Activated T-cell treated with anti-CD3 and anti-CD28 coated beads, Interleukin-2, amount 50 U/mL, for 48 hours (primary cell): ENCODE measurements around the gene PPARG.
"Not testable (repeated sequence)": the region's sequence is repeated elsewhere in the genome, so short reads cannot be mapped to it uniquely, and the experiment has no call there.

Experiments used
- DNase-seq, 2 experiments: peaks; one replicate each; pipeline ENCODE4 v3.0.0-alpha.2; 2020

PPARG gene

GRCh38 chr3:12465836-12466225, 177.0 kb downstream of the PPARG start:
- DNase-seq = no peak

GRCh38 chr3:12467746-12468145, 178.9 kb downstream of the PPARG start:
- DNase-seq = no peak

- DNase-seq = no peak
These were observed 179.4 kb downstream of the PPARG start for GRCh38 chr3:12468276-12468675.

- no peak for DNase-seq
These were observed 179.9 kb downstream of the PPARG start for GRCh38 chr3:12468757-12469156.

GRCh38 chr3:12469222-12469621, 180.4 kb downstream of the PPARG start:
- not testable (repeated sequence) for DNase-seq

GRCh38 chr3:12470111-12470510, 181.2 kb downstream of the PPARG start:
- DNase-seq = no peak

GRCh38 chr3:12470680-12471079, 181.8 kb downstream of the PPARG start:
- no peak for DNase-seq

GRCh38 chr3:12471241-12471640, 182.4 kb downstream of the PPARG start:
- DNase-seq = peak; percentile 73 to 80

GRCh38 chr3:12472000-12472610, 183.2 kb downstream of the PPARG start:
- no peak for DNase-seq

- DNase-seq = no peak
These were observed 183.9 kb downstream of the PPARG start for GRCh38 chr3:12472796-12473195.

GRCh38 chr3:12473511-12473910, 184.6 kb downstream of the PPARG start:
- DNase-seq = no peak

GRCh38 chr3:12476238-12476897, 187.5 kb downstream of the PPARG start:
- no peak for DNase-seq

GRCh38 chr3:12477256-12477655, 188.4 kb downstream of the PPARG start:
- DNase-seq = no peak

GRCh38 chr3:12478326-12478725, 189.5 kb downstream of the PPARG start:
- no peak for DNase-seq

GRCh38 chr3:12479198-12479597, 190.3 kb downstream of the PPARG start:
- not testable (repeated sequence) for DNase-seq

- DNase-seq = peak; percentile 30 to 41
These were observed 191.1 kb downstream of the PPARG start for GRCh38 chr3:12479919-12480427.

GRCh38 chr3:12483410-12483809, 194.5 kb downstream of the PPARG start:
- DNase-seq = no peak

GRCh38 chr3:12483872-12484197, 195.0 kb downstream of the PPARG start:
- no peak for DNase-seq
